Fibroblast of upper back skin (primary cell): ENCODE measurements around the gene PROKR1.
"Not testable (repeated sequence)": the region's sequence is repeated elsewhere in the genome, so short reads cannot be mapped to it uniquely, and the experiment has no call there.

Experiments
- DNase-seq: peaks from one replicate; pipeline ENCODE4 v3.0.0-alpha.2; 2013

The PROKR1 gene

DNA sequence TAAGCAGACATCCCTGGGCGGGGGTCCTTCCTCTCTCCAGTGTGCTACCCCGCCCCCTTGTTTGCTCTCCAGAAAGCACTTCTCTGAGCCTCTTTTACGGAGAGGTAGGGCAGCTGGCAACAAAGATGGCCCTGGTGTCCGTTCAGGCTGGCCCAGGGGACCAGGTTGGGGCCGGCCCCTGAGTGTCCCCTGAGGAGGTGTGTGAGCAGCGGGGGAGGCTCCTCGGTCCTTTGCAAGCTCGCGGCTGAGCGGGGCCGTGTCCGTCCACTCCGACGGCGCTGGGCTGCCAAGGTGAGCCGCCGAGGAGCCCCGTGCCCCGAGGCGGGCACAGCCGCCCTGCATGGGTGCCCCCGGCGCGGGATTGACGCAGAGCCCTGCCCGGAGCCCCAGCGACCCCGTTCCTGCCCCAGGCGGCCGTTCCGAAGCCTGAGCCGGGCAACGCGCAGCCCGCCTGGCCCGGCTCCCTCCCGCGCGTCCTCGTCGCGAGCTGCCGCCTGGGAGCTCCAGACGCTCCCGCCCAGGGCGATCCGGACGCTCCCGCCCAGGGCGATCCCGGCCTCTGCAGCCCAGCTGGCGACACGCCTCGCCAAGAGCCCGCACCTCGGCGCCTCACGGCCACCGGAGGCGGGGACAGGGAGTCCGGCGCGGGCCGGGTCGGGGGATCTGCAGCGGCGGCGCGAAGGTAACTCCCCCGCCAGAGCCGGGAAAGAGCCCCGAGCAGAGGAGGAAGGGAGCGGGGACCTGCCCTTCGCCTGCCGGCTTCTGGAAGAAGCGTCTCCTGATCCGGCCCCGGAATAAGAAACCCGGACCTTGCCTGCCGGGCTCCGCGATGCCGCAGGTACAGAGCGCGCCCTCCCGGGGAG lies at the start of gene PROKR1:
Gene PROKR1 (plus strand): TSS at position 569 of the 863 bp plus-strand sequence. CDS start 2,243 bp downstream, outside the sequence.
- no peak for DNase-seq

DNA sequence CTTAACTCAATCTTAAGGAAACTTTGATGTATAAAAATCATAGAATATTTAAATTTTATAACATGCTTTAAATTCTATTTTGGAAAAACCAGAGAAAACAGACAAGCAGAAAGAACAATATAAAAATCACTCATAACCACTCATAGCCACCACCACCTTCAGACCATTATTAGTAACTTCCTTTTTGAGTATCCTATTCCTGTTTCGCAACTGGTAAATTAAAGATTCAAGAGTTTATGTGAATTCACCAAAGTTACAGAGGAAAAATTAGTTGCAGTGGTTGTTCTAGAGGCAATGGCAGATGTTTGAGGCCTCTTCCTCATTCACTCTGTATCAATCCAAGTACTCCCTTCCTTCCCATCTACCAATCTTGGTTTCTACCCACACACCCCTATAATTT lies 49.3 kb upstream of the PROKR1 start:
- no peak for DNase-seq

DNA sequence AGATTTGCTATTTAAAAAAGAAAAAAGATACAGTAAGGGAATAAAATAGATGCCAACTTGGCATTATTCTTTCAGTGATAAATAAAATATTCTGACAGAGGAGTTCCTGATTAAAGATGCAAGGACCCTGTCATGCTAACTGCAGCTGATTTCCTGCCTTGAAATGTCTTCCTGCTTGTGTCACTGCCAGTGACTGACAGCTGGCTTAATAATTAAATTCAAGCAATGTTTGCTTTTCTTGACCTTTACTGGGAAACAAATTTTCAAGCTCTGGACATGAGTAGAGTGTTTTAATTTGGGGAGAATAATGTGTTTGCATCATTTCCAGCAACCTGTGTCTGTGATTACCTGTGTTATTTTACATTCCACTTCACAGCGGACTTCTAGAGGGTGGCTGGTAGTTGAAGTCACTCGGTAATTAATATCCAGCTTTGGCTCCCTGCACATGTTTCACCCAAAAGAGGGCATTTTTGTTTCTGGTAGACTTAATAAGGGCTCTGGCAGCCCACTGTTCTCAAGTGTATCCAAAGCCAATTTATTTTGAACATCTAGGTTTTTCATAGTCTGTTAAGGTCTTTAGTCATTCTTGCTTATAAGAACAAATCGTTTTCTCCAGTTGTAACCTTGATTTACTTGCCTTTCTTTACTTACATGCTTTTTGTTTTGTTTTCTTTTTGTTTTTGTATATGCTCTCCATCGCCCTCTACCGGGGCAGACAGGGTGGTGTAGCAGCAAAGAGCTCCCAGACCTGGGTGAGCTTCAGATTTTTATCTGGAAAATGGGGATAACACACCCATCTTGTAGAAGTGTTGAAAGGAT lies 48.5 kb upstream of the PROKR1 start:
- DNase-seq = peak; percentile 31

DNA sequence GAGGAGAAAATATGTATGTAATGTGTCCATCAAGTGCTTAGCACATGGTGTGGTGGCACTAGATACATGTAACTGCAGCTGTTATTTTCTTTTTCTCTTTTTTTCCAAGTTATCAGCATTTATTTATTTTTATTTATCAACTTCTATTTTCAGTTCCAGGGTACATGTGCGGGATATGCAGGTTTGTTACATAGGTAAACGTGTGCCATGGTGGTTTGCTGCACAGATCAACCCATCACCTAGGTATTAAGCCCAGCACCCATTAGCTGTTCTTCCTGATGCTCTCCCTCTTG lies 47.9 kb upstream of the PROKR1 start:
- DNase-seq = not testable (repeated sequence)

DNA sequence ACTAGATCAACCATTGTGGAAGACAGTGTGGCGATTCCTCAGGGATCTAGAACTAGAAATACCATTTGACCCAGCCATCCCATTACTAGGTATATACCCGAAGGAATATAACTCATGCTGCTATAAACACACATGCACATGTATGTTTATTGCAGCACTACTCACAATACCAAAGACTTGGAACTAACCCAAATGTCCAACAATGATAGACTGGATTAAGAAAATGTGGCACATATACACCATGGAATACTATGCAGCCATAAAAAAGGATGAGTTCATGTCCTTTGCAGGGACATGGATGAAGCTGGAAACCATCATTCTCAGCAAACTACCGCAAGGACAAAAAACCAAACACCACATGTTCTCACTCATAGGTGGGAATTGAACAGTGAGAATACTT lies 42.9 kb upstream of the PROKR1 start:
- DNase-seq = not testable (repeated sequence)

- no peak for DNase-seq
These were observed 40.3 kb upstream of the PROKR1 start for GRCh38 chr2:68603059-68603458.

GRCh38 chr2:68604077-68604476 lies 39.3 kb upstream of the PROKR1 start:
- no peak for DNase-seq

GRCh38 chr2:68605939-68606338 lies 37.4 kb upstream of the PROKR1 start:
- no peak for DNase-seq

DNA sequence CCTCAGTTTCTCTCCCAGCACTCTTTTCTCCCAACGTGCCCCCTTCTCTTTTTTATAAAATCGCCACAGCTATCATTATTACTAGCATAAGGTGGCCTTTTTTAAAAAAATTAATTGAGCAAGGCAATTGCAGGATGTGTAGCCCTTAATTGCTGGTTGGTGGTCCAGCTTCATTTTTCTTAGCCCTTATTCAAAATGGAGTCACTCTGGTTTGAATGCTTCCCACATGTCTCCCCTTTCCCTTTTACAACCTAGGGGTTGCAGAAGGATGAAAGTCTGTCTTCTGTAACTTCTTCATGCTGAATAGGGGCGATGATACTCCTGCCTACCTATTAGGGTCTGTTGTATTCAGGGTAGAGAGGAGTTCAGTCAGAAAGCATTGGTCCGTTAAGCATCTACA lies 36.6 kb upstream of the PROKR1 start:
- DNase-seq = no peak

DNA sequence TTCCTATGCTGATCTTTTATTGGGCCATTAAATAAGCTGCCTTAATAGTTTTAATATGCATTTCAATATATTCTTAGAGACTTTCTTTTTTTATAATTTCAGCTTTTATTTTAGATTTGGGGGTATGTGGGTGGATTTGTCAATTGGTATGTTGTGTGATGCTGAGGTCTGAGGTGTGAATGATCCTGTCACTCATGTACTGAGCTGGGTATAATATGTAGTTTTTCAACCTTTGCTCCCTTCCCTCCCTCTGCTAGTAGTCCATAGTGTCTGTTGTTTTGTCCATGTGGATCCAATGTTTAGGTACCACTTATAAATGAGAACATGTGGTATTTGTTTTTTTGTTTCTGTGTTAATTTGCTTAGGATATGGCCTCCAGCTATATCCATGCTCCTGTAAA lies 35.5 kb upstream of the PROKR1 start:
- no peak for DNase-seq

GRCh38 chr2:68612765-68613519 lies 30.4 kb upstream of the PROKR1 start:
- DNase-seq = no peak

- DNase-seq = no peak
These were observed 22.6 kb upstream of the PROKR1 start for GRCh38 chr2:68620772-68621171.

GRCh38 chr2:68623820-68624219 lies 19.6 kb upstream of the PROKR1 start:
- no peak for DNase-seq

DNA sequence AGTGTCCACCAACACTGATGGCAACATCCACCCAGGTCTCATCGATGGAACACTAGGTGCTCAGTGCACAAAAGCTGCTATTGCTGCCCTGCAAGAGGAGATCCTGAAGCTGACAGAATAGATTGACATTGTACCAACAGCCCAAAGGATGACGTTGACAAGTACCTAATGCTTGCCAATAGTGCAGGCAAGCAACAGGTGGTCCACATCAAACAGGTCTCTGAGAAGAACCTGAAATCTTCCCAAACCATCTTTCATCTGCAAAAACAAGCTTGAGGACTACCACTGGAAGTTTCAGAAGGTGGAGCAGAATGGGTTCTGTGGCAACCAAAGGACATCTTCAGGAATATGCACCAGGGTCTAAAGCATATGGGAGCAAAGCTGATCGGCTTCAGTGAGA lies 15.8 kb upstream of the PROKR1 start:
- no peak for DNase-seq

GRCh38 chr2:68632021-68632420 lies 11.4 kb upstream of the PROKR1 start:
- no peak for DNase-seq

GRCh38 chr2:68637047-68637446 lies 6.3 kb upstream of the PROKR1 start:
- DNase-seq = no peak

- DNase-seq = no peak
These were observed 601 bp downstream of the PROKR1 start for GRCh38 chr2:68643874-68644485.

DNA sequence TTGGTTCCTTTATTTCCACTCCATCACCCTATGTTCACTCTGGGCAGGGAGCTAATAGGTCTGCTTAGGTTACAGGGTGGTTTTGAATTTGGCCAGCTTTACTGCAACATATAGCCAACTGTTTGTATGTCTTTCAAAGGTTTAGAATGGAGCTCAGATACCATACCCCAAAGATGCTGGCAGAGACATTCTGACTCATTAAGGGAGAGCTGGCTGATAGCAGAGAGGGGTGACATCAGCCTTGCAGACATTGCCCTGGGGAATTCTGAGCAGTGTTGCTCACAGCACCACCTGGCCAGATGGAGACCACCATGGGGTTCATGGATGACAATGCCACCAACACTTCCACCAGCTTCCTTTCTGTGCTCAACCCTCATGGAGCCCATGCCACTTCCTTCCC lies 2.1 kb downstream of the PROKR1 start:
- DNase-seq = no peak

GRCh38 chr2:68646303-68646702 lies 2.9 kb downstream of the PROKR1 start:
- DNase-seq = no peak

- DNase-seq = no peak
These were observed 7.3 kb downstream of the PROKR1 start for GRCh38 chr2:68650645-68651044.

- DNase-seq = no peak
These were observed 9.7 kb downstream of the PROKR1 start for GRCh38 chr2:68653034-68653433.

DNA sequence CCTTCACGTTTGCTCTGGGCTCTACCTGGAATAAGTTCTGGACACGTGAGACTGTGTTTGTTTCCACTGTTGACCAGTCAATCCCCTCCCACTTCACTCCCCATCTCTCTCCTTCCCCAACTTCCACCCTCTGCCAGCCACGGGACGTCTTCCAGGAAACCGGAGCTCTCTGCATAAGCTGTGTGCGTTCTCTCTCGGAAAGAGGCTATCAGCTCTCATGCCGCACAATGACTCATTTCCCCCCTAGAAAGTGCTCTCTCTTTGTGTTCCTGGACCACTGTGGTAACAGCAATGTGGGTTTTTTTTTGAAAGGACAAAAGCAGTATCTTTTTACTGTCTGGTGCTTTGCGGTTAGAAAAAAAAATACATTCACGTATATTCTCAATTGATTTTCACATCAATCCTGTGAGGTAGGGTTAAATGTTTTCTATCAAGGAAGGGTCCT lies 10.2 kb downstream of the PROKR1 start:
- peak; percentile 75 for DNase-seq

- no peak for DNase-seq
These were observed 14.9 kb downstream of the PROKR1 start for GRCh38 chr2:68658266-68658665.
